Fibroblast of lung (primary cell): ENCODE measurements around the gene MYO18B. TPM values are rescaled to one million over a fixed set of nuclear protein-coding genes. Genes with fewer than 3 reads are reported as not detected.

Experiments
- DNase-seq, 2 donors: peaks; one replicate each; pipeline versions ENCODE4 v3.0.0 to v3.0.0-alpha.2; 2010; ENCODE audit warnings: low read depth in 2 of 2
- H2AFZ ChIP-seq: 2 replicates; pipeline ENCODE4 v1.5.1; 2012; ENCODE audit warnings: low read length, control low read depth, inconsistent platforms
- H3K27ac ChIP-seq: 2 replicates; pipeline ENCODE4 v1.5.1; 2011; ENCODE audit warnings: low read length, control low read depth; ENCODE audit not compliant: insufficient read depth
- H3K27me3 ChIP-seq: 2 replicates; pipeline ENCODE4 v1.5.1; 2011; ENCODE audit warnings: mild to moderate bottlenecking, low read length; ENCODE audit not compliant: control insufficient read depth, insufficient read depth
- H3K36me3 ChIP-seq: 2 replicates; pipeline ENCODE4 v1.5.1; 2011; ENCODE audit warnings: low read length; ENCODE audit not compliant: control insufficient read depth, insufficient read depth
- H3K4me1 ChIP-seq: 2 replicates; pipeline ENCODE4 v1.5.1; 2011; ENCODE audit warnings: low read length; ENCODE audit not compliant: control insufficient read depth, insufficient read depth; ENCODE audit errors: extremely low read depth
- H3K4me2 ChIP-seq: 2 replicates; pipeline ENCODE4 v1.5.1; 2011; ENCODE audit warnings: low read length, control low read depth; ENCODE audit not compliant: insufficient read depth; ENCODE audit errors: extremely low read depth
- H3K4me3 ChIP-seq, 4 experiments: fragments of 200-600 bp in 1 of 4; sonication (generic) in 1 of 4; replicated peaks in 1 of 4; 2 replicates each; pipeline ENCODE4 v1.5.1; 2011 to 2016; ENCODE audit warnings: low read length in 4 of 4, low read depth in 3 of 4, mild to moderate bottlenecking in 3 of 4, control low read depth in 2 of 4, inconsistent platforms in 1 of 4, mixed read lengths in 1 of 4; ENCODE audit not compliant: insufficient read depth in 1 of 4; ENCODE audit errors: control extremely low read depth in 1 of 4
- H3K79me2 ChIP-seq: 2 replicates; pipeline ENCODE4 v1.5.1; 2012; ENCODE audit warnings: mild to moderate bottlenecking, low read length, inconsistent platforms; ENCODE audit not compliant: control insufficient read depth, insufficient read depth
- H3K9ac ChIP-seq: 2 replicates; pipeline ENCODE4 v1.5.1; 2011; ENCODE audit warnings: mild to moderate bottlenecking, low read length, control low read depth; ENCODE audit not compliant: insufficient read depth
- H3K9me3 ChIP-seq: 2 replicates; pipeline ENCODE4 v1.5.1; 2012; ENCODE audit warnings: low read depth, low read length; ENCODE audit not compliant: control insufficient read depth, insufficient read depth
- H4K20me1 ChIP-seq: 2 replicates; pipeline ENCODE4 v1.5.1; 2011; ENCODE audit warnings: low read length; ENCODE audit not compliant: control insufficient read depth, insufficient read depth; ENCODE audit errors: extremely low read depth
- CTCF ChIP-seq, 2 donors: IDR thresholded peaks in 1 of 2; conservative IDR thresholded peaks in 1 of 2; 1 replicate in 1 of 2; 2 replicates in 1 of 2; pipeline ENCODE4 v1.5.1; 2011 to 2012; ENCODE audit warnings: low read length in 2 of 2, control low read depth in 1 of 2, inconsistent platforms in 1 of 2, low read depth in 1 of 2, mild to moderate bottlenecking in 1 of 2
- EZH2 ChIP-seq: IDR thresholded peaks from 2 replicates; pipeline ENCODE4 v1.5.1; 2012; ENCODE audit warnings: low read length, control low read depth, mild to moderate bottlenecking; ENCODE audit errors: missing control alignments
- polyA plus RNA-seq, 2 donors: library from polyadenylated mRNA; depleted of rRNA in 1 of 2; stranded (reverse) in 1 of 2; unstranded in 1 of 2; fragments of >200 nt; gene quantifications; 2 replicates each; pipeline ENCODE4 v1.2.1, GENCODE V29; 2011 to 2012; ENCODE audit warnings: missing spikeins in 1 of 2
- total RNA-seq: library from RNA; depleted of rRNA; stranded (reverse); fragments of >200 nt; gene quantifications from 2 replicates; pipeline ENCODE4 v1.2.1, GENCODE V29; 2014

The MYO18B gene
- total and polyA plus RNA-seq, 2 donors (not counting 1 experiment from before 2014, with no cell fraction given) = 0.17 TPM; not detected in 1

- no peaks in the 10 kb centered on the region for H3K9me3 ChIP-seq
- no peak overlapping the region for H3K9ac ChIP-seq
- no peak overlapping the region for H3K4me2 ChIP-seq
- H3K27me3 ChIP-seq = no peaks in the 10 kb centered on the region
- H3K4me1 ChIP-seq = no peaks in the 10 kb centered on the region
- H3K27ac ChIP-seq = no peak overlapping the region
- H3K79me2 ChIP-seq = no peaks in the 10 kb centered on the region
- H3K4me3 ChIP-seq = no peak overlapping the region
- H2AFZ ChIP-seq = no peak overlapping the region
- TF ChIP-seq CTCF (conservative IDR thresholded peaks at IDR 0.05 in 1 of 2, IDR thresholded peaks at IDR 0.05 in 1 of 2; ENCODE audit: low read depth in 1 of 2, low read length in 2 of 2) (no peak), EZH2 (no peak)
- no peaks in the 10 kb centered on the region for H4K20me1 ChIP-seq
- no peaks in the 10 kb centered on the region for H3K36me3 ChIP-seq
- no peak for DNase-seq
These were observed 197.4 kb downstream of the MYO18B start for GRCh38 chr22:25939384-25939783.

DNA sequence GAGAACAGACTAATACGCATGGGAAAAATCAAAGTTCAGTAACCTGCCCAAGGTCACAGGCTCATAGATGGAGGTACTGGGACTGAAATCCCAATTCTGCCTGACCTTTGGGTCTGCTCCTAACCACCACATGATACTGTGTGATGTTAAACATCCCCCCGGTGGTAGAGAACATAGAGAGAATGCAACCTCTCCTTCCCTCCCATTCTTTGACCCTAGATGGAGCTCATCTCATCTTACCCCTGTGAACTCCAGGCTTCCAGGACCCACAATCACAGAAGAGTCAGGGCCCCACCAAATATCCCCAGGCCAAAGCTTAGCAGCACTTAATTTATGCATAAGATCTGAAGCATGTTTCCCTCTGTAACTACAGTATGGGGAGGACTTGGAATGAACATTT is 198.5 kb downstream of the MYO18B start:
- H3K79me2 ChIP-seq = no peaks in the 10 kb centered on the region
- no peaks in the 10 kb centered on the region for H3K9me3 ChIP-seq
- H4K20me1 ChIP-seq = no peaks in the 10 kb centered on the region
- H3K27me3 ChIP-seq = no peaks in the 10 kb centered on the region
- H3K4me3 ChIP-seq = no peak overlapping the region
- TF ChIP-seq EZH2 = no peak
- TF ChIP-seq CTCF (conservative IDR thresholded peaks at IDR 0.05 in 1 of 2, IDR thresholded peaks at IDR 0.05 in 1 of 2; ENCODE audit: low read depth in 1 of 2, low read length in 2 of 2) = no peak
- no peak overlapping the region for H3K27ac ChIP-seq
- no peak overlapping the region for H3K9ac ChIP-seq
- no peak for DNase-seq
- H2AFZ ChIP-seq = no peak overlapping the region
- no peaks in the 10 kb centered on the region for H3K4me1 ChIP-seq
- H3K4me2 ChIP-seq = no peak overlapping the region
- H3K36me3 ChIP-seq = no peaks in the 10 kb centered on the region

DNA sequence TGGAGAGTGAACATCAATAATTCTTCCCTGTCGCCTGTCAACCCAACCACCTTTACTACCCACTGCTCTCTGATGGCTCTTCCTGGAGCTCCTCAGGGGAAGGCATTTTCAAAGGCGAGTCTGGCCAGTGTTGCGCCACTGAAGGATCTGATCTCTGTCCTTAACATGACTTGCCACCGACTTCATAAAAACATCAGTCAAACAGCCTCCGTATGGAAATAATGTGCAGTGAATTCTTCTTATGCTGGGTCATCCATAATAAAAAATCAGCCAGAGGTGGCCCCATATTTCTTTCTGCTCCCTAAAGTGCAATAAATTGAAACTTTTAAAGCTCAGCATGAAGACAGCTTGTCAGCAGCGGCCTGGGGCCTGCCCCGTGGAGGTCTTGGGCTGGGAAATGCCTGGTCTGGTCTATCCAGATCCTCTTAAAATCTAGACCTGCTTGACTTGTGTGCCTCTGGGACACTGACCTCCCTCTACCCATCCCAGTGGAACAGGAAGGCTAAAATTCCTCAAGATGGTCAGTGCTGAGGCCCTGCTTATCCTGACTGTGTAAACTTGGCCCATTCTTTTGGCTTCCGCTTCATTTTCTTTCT is 199.5 kb downstream of the MYO18B start:
- Histone ChIP-seq H3K27ac (no peak overlapping the region), H3K4me2 (no peak overlapping the region)
- TF ChIP-seq EZH2 = no peak
- no peak for TF ChIP-seq CTCF (conservative IDR thresholded peaks at IDR 0.05 in 1 of 2, IDR thresholded peaks at IDR 0.05 in 1 of 2; ENCODE audit: low read depth in 1 of 2, low read length in 2 of 2)

More for the DNA sequence above, 199.5 kb downstream of the MYO18B start:
- H3K9me3 ChIP-seq = no peaks in the 10 kb centered on the region
- H3K27me3 ChIP-seq = no peaks in the 10 kb centered on the region
- H3K79me2 ChIP-seq = no peaks in the 10 kb centered on the region
- no peak for DNase-seq
- no peaks in the 10 kb centered on the region for H3K4me1 ChIP-seq
- H2AFZ ChIP-seq = no peak overlapping the region
- no peaks in the 10 kb centered on the region for H4K20me1 ChIP-seq
- no peaks in the 10 kb centered on the region for H3K36me3 ChIP-seq
- no peak overlapping the region for H3K9ac ChIP-seq
- no peak overlapping the region for H3K4me3 ChIP-seq
